Activated T-helper 1 cell treated with anti-CD3 and anti-CD28 coated beads, Interleukin-2, amount 50 U/mL, for 16 hours (primary cell): ENCODE measurements around the gene VTI1A.

Experiments
- DNase-seq, 2 donors: peaks; one replicate each; pipeline ENCODE4 v3.0.0-alpha.2; 2020; ENCODE audit warnings: low read depth in 1 of 2, low spot score in 1 of 2

The VTI1A gene

DNA sequence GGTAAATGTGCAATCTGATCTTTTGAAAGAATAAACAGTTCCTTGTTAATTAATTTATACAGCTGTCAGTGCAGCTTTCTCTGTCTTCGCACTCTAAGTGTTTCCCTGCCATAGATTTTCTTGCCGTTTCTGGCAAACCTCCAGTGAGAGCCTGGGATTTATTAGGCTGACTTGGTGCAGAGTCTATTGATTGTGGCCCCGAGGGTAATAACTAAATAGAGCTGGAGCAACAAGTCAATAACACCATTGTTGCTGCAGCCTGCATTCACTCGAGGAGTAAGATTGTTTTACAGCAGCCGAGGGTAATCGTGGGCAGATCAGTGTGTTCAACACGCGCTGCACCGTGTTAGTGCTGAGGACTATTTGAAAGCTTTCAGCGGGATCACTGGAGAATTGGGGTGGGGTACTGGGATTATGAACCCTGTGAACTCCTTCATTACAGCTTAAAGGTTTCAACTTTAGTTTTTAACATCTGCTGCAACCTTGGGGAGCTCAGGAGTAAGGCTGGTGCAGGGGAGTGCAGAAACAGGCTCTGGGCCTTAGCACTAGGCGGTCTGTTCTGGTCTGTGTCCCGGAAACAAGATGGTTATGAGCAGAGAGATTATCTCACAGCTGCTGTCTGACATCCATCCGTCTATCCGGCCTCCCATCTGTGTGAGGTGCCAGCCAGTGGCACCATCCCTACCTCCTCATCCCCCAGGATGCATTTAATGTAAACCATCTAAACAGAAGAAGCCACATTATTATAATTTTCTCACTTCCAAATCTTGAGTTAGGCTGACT is 329.1 kb downstream of the VTI1A start:
- no peak for DNase-seq

- DNase-seq, result no peak
Observed at GRCh38 chr10:112778579-112778978, 331.6 kb downstream of the VTI1A start.

DNA sequence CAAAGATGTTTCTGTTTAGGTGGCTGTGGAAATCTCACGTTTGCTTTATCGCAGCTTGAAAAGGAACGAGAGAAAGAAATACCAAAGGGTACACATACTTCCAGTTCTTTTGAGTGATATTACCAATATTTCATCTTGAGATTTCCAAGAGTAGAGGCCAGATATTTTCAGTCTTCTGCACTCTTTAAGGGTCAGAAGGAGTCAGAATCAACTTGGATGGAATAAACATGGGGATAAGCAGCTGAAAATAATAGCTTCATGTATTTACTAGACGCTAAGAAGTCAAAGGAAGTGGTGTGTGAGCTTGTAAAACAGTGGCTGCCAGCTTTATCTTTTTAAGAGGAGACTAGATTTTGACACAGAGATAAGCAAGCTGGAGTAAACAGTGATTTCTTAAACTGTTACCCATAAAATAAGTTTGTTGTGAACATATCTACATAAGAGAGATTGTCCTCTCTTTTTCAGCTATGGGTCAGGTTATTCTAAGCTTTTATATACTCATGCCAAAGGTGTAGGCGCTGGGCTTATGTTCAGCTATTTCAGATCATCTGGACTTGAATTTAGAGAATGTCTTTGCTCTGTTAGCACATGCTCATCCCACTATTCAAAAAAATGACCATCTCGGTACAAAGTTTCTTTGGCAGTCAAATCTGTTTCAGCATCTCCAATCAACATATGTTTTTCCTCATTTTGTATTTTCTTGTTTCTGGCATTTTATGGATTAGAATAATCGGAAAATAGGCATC is 332.2 kb downstream of the VTI1A start:
- no peak for DNase-seq

GRCh38 chr10:112782200-112782907 is 335.3 kb downstream of the VTI1A start:
- no peak for DNase-seq

DNA sequence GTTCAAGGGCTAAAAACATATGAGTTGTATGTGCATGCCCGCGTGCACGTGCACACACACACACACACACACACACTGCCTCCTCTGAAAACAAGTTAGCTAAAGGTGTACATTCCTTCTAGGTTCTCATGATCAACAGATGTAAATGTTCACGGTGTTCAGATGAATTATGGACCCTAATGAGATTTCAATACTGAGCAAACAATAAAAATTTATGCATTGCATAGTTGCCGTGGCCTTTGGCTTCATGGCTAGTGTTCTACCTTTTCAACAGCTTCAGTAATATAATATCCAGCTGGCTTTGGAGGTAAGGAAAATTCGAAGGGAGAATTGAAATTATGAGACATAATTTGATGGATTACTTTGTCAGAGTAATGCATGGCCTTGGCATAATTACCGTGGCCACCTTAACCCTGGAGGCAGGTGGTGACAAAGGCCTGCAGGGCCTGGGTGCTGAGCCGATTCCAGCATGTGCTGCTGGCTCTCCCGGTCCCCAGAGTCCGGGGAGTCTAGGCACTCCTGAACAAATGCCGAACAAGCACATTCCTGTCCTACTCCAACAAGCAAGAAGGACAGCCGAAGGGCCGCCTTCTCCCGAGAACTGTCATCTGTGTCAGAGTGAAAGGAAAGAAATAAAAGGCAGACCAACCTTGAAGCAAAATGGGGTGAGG is 336.5 kb downstream of the VTI1A start:
- no peak for DNase-seq

DNA sequence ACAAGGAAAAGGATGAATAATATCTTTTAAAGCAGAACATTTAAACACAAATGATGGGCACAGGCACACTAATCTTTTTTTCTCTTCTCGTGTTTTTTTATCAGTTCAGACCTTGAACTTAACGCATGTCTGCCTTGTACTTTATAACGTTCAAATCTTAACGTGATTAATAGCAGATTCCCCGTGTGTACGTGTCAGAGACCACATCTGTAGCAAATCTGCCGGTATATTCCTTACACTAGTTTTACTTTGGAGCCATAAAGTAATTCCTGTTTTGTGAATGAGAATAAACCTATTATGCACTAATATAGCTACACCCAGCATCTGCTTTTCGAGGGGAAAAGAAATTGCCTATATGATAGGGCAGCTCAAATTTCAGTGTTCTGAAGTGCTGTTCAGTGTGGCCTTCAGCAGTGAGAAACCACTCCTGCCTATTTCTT is 337.0 kb downstream of the VTI1A start:
- no peak for DNase-seq

DNA sequence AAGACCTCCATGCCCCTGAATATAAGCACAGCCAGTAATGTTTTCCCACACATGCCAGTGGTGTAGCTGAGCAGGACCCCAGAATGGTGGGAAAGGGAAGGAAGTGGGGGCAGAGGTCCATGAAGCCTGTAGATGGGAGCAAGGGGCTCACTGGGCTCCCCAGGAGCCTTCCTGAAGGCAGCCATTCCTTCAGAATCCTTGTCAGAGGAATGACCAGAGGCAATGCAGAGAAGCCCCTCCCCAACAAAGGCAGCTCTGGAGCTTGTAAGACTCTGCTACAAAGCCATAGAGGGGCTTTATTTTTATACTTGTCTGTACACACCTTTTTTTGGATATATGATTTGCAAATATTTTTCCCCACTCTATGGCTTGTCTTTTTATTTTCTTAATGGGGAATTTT is 338.1 kb downstream of the VTI1A start:
- no peak for DNase-seq

- no peak for DNase-seq
Observed at GRCh38 chr10:112789248-112789647, 342.2 kb downstream of the VTI1A start.

DNA sequence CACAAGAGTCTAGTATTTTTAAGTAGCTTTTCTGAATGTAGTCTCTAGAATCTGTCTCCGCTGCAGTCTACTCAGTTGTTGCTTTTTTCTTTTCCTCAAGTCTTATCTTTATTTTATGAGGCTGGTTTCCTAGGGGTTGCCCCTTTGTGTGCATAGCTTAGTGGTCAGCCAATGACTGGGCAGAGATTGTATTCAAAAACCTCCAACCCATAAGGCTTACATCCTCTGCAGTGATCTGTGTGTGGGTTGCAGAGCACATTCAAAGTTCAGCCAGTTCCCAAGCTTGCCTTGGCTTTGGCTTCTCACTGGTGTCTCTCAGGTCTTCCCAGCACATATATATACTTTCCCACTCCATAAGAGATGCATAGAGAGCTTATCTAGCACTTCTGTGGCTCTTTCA is 343.0 kb downstream of the VTI1A start:
- no peak for DNase-seq

GRCh38 chr10:112790921-112791320 is 343.9 kb downstream of the VTI1A start:
- no peak for DNase-seq

DNA sequence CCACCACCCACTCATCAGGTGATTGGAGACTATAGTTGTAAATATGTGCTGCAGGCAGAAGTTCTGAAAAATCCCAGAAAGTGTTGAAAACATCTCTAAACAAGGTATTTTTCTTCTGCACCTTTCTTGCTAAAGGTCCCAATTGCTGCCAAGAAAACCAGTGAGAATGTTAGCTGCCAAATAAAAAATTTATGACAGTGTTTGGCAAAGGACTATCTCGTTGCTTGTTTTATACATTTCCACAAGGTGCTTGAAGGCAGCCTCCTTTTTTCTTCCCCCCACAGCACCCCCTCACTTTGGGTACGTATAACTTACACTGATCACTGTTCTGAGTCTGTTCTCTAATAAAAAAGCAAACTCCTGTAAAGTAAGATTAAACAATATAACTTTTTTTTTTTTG is 344.4 kb downstream of the VTI1A start:
- DNase-seq, result no peak

GRCh38 chr10:112792487-112793201 is 345.6 kb downstream of the VTI1A start:
- DNase-seq, result no peak

- DNase-seq, result no peak
Observed at GRCh38 chr10:112793202-112793921, 346.3 kb downstream of the VTI1A start.

DNA sequence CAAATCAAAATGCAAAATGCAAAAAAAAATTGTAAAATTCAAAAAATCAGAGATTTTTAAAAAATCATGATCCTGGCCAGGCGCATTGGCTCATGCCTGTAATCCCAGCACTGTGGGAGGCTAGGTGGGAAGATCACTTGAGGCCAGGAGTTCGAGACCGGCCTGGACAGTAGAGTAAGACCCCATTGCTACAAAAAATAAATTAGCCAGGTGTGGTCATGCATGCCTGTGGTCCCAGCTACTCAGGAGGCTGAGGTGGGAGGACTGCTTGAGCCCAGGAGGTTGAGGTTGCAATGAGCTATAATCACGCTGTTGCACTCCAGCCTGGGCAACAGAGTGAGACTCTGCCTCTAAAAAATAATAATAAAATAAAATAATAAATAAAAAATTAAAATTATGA is 347.2 kb downstream of the VTI1A start:
- no peak for DNase-seq

GRCh38 chr10:112795067-112795466 is 348.1 kb downstream of the VTI1A start:
- DNase-seq, result no peak

DNA sequence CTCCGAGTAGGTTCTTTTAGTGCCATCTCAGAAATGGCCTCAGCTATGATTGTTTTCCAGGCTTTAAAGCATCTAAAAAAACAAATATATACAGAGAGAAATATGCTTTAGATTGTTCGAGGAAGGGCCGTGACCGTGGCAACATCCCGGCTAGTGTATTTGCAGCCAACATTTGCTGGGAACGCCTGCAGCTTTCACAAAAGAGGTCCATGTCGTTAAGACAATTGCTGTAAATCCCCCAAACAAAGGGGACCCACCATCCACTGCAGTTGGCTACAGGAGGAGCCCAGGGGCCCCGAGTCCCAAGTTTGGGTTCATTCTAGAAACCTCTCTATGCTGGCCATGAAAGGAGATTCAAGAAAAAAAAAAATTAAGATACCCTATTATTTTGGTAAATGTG is 350.2 kb downstream of the VTI1A start:
- no peak for DNase-seq

GRCh38 chr10:112797855-112798254 is 350.8 kb downstream of the VTI1A start:
- no peak for DNase-seq

- no peak for DNase-seq
Observed at GRCh38 chr10:112799038-112799437, 352.0 kb downstream of the VTI1A start.

- DNase-seq, result no peak
Observed at GRCh38 chr10:112799726-112800510, 352.9 kb downstream of the VTI1A start.
